Measurements from ENCODE around the gene C3orf52.

The C3orf52 gene

GRCh38 chr3:112117841-112118571 is 31.8 kb downstream of the C3orf52 start:
- DNase-seq (ENCODE audit: low read depth), result no peak
- TF ChIP-seq CTCF (conservative IDR thresholded peaks at IDR 0.05; ENCODE audit: low read depth, low read length), result no peak
- no peak overlapping the region for H3K4me3 ChIP-seq (ENCODE audit: low read length)

GRCh38 chr3:112119962-112120836 is 34.0 kb downstream of the C3orf52 start:
- no peak for TF ChIP-seq CTCF (conservative IDR thresholded peaks at IDR 0.05; ENCODE audit: low read depth, low read length)
- H3K4me3 ChIP-seq (ENCODE audit: low read length), result no peak overlapping the region
- no peak for DNase-seq (ENCODE audit: low read depth)

- DNase-seq (ENCODE audit: low read depth), result no peak
- no peak for TF ChIP-seq CTCF (conservative IDR thresholded peaks at IDR 0.05; ENCODE audit: low read depth, low read length)
- H3K4me3 ChIP-seq (ENCODE audit: low read length), result no peak overlapping the region
Observed at GRCh38 chr3:112121577-112122547, 35.7 kb downstream of the C3orf52 start.

GRCh38 chr3:112122870-112123269 is 36.7 kb downstream of the C3orf52 start:
- TF ChIP-seq CTCF (conservative IDR thresholded peaks at IDR 0.05; ENCODE audit: low read depth, low read length), result no peak
- no peak for DNase-seq (ENCODE audit: low read depth)
- no peak overlapping the region for H3K4me3 ChIP-seq (ENCODE audit: low read length)

GRCh38 chr3:112123548-112123947 is 37.4 kb downstream of the C3orf52 start:
- no peak for DNase-seq (ENCODE audit: low read depth)
- no peak overlapping the region for H3K4me3 ChIP-seq (ENCODE audit: low read length)
- no peak for TF ChIP-seq CTCF (conservative IDR thresholded peaks at IDR 0.05; ENCODE audit: low read depth, low read length)

GRCh38 chr3:112124907-112125607 is 38.9 kb downstream of the C3orf52 start:
- no peak for TF ChIP-seq CTCF (conservative IDR thresholded peaks at IDR 0.05; ENCODE audit: low read depth, low read length)
- DNase-seq (ENCODE audit: low read depth), result no peak
- no peak overlapping the region for H3K4me3 ChIP-seq (ENCODE audit: low read length)
